ENCODE measurements around the gene METTL2A. TPM values are rescaled to one million over a fixed set of nuclear protein-coding genes. Genes with fewer than 3 reads are reported as not detected.
"Not testable (repeated sequence)": the region's sequence is repeated elsewhere in the genome, so short reads cannot be mapped to it uniquely, and the experiment has no call there.

The METTL2A gene
- total RNA-seq, 1 donor from 2014 or later: 15.9 TPM

- no peaks in the 10 kb centered on the region for H3K9me3 Mint-ChIP-seq (ENCODE audit: unreplicated experiment)
- no peaks in the 10 kb centered on the region for H3K27me3 Mint-ChIP-seq (ENCODE audit: unreplicated experiment)
- no peak overlapping the region for H3K27ac Mint-ChIP-seq (ENCODE audit: unreplicated experiment)
- no peak for DNase-seq (ENCODE audit: low spot score)
- peak overlapping the region; percentile 44 for H3K4me3 Mint-ChIP-seq (ENCODE audit: unreplicated experiment)
- no peaks in the 10 kb centered on the region for H3K4me1 Mint-ChIP-seq (ENCODE audit: unreplicated experiment)
- TF ChIP-seq CTCF (IDR thresholded peaks at IDR 0.05; ENCODE audit: unreplicated experiment): no peak
- H3K36me3 Mint-ChIP-seq (ENCODE audit: low read depth, unreplicated experiment): peaks cover 26% of the 10 kb centered on the region
Observed at GRCh38 chr17:62444063-62444462, 20.4 kb downstream of the METTL2A start.

- not testable (repeated sequence) for H3K27me3 Mint-ChIP-seq (ENCODE audit: unreplicated experiment); H3K27ac Mint-ChIP-seq (ENCODE audit: unreplicated experiment); H3K4me3 Mint-ChIP-seq (ENCODE audit: unreplicated experiment)
Observed at GRCh38 chr17:62445791-62446190, 22.1 kb downstream of the METTL2A start.

GRCh38 chr17:62452195-62452594 is 28.5 kb downstream of the METTL2A start:
- peaks cover 10% of the 10 kb centered on the region for H3K36me3 Mint-ChIP-seq (ENCODE audit: low read depth, unreplicated experiment)
- not testable (repeated sequence) for H3K9me3 Mint-ChIP-seq (ENCODE audit: unreplicated experiment); H3K4me1 Mint-ChIP-seq (ENCODE audit: unreplicated experiment); H3K27me3 Mint-ChIP-seq (ENCODE audit: unreplicated experiment); H3K4me3 Mint-ChIP-seq (ENCODE audit: unreplicated experiment); DNase-seq (ENCODE audit: low spot score); H3K27ac Mint-ChIP-seq (ENCODE audit: unreplicated experiment)

More at GRCh38 chr17:62445791-62446190, 22.1 kb downstream of the METTL2A start:
- DNase-seq (ENCODE audit: low spot score); H3K9me3 Mint-ChIP-seq (ENCODE audit: unreplicated experiment); H3K4me1 Mint-ChIP-seq (ENCODE audit: unreplicated experiment): not testable (repeated sequence)
- peaks cover 23% of the 10 kb centered on the region for H3K36me3 Mint-ChIP-seq (ENCODE audit: low read depth, unreplicated experiment)

GRCh38 chr17:62453041-62453440 is 29.3 kb downstream of the METTL2A start:
- not testable (repeated sequence) for H3K36me3 Mint-ChIP-seq (ENCODE audit: low read depth, unreplicated experiment); H3K4me3 Mint-ChIP-seq (ENCODE audit: unreplicated experiment); H3K27ac Mint-ChIP-seq (ENCODE audit: unreplicated experiment); DNase-seq (ENCODE audit: low spot score); H3K9me3 Mint-ChIP-seq (ENCODE audit: unreplicated experiment); H3K4me1 Mint-ChIP-seq (ENCODE audit: unreplicated experiment); H3K27me3 Mint-ChIP-seq (ENCODE audit: unreplicated experiment)

GRCh38 chr17:62453656-62454055 is 30.0 kb downstream of the METTL2A start:
- H3K4me1 Mint-ChIP-seq (ENCODE audit: unreplicated experiment); H3K36me3 Mint-ChIP-seq (ENCODE audit: low read depth, unreplicated experiment); H3K9me3 Mint-ChIP-seq (ENCODE audit: unreplicated experiment); DNase-seq (ENCODE audit: low spot score); H3K27me3 Mint-ChIP-seq (ENCODE audit: unreplicated experiment); H3K4me3 Mint-ChIP-seq (ENCODE audit: unreplicated experiment); H3K27ac Mint-ChIP-seq (ENCODE audit: unreplicated experiment): not testable (repeated sequence)

- not testable (repeated sequence) for H3K4me1 Mint-ChIP-seq (ENCODE audit: unreplicated experiment); H3K27me3 Mint-ChIP-seq (ENCODE audit: unreplicated experiment); DNase-seq (ENCODE audit: low spot score); H3K9me3 Mint-ChIP-seq (ENCODE audit: unreplicated experiment); H3K27ac Mint-ChIP-seq (ENCODE audit: unreplicated experiment); H3K4me3 Mint-ChIP-seq (ENCODE audit: unreplicated experiment); H3K36me3 Mint-ChIP-seq (ENCODE audit: low read depth, unreplicated experiment)
Observed at GRCh38 chr17:62454111-62454510, 30.4 kb downstream of the METTL2A start.

GRCh38 chr17:62456016-62456415 is 32.3 kb downstream of the METTL2A start:
- no peak overlapping the region for H3K4me3 Mint-ChIP-seq (ENCODE audit: unreplicated experiment)

GRCh38 chr17:62458483-62458882 is 34.8 kb downstream of the METTL2A start:
- H3K4me3 Mint-ChIP-seq (ENCODE audit: unreplicated experiment); H3K27ac Mint-ChIP-seq (ENCODE audit: unreplicated experiment); H3K9me3 Mint-ChIP-seq (ENCODE audit: unreplicated experiment); H3K36me3 Mint-ChIP-seq (ENCODE audit: low read depth, unreplicated experiment); DNase-seq (ENCODE audit: low spot score); H3K27me3 Mint-ChIP-seq (ENCODE audit: unreplicated experiment); H3K4me1 Mint-ChIP-seq (ENCODE audit: unreplicated experiment): not testable (repeated sequence)

More at GRCh38 chr17:62456016-62456415, 32.3 kb downstream of the METTL2A start:
- DNase-seq (ENCODE audit: low spot score): no peak
- no peaks in the 10 kb centered on the region for H3K9me3 Mint-ChIP-seq (ENCODE audit: unreplicated experiment)
- H3K27me3 Mint-ChIP-seq (ENCODE audit: unreplicated experiment): no peaks in the 10 kb centered on the region
- no peak for TF ChIP-seq CTCF (IDR thresholded peaks at IDR 0.05; ENCODE audit: unreplicated experiment)
- peaks cover 2% of the 10 kb centered on the region for H3K4me1 Mint-ChIP-seq (ENCODE audit: unreplicated experiment)
- no peaks in the 10 kb centered on the region for H3K36me3 Mint-ChIP-seq (ENCODE audit: low read depth, unreplicated experiment)
- no peak overlapping the region for H3K27ac Mint-ChIP-seq (ENCODE audit: unreplicated experiment)

- not testable (repeated sequence) for H3K4me3 Mint-ChIP-seq (ENCODE audit: unreplicated experiment); DNase-seq (ENCODE audit: low spot score); H3K4me1 Mint-ChIP-seq (ENCODE audit: unreplicated experiment); H3K27me3 Mint-ChIP-seq (ENCODE audit: unreplicated experiment); H3K36me3 Mint-ChIP-seq (ENCODE audit: low read depth, unreplicated experiment); H3K27ac Mint-ChIP-seq (ENCODE audit: unreplicated experiment); H3K9me3 Mint-ChIP-seq (ENCODE audit: unreplicated experiment)
Observed at GRCh38 chr17:62464422-62464821, 40.7 kb downstream of the METTL2A start.

- H3K27me3 Mint-ChIP-seq (ENCODE audit: unreplicated experiment); DNase-seq (ENCODE audit: low spot score); H3K36me3 Mint-ChIP-seq (ENCODE audit: low read depth, unreplicated experiment); H3K9me3 Mint-ChIP-seq (ENCODE audit: unreplicated experiment); H3K27ac Mint-ChIP-seq (ENCODE audit: unreplicated experiment); H3K4me3 Mint-ChIP-seq (ENCODE audit: unreplicated experiment); H3K4me1 Mint-ChIP-seq (ENCODE audit: unreplicated experiment): not testable (repeated sequence)
Observed at GRCh38 chr17:62465271-62465670, 41.6 kb downstream of the METTL2A start.

All from endothelial cell (in vitro differentiated cells).